Measurements from ENCODE around the gene LAMA5.

DNA sequence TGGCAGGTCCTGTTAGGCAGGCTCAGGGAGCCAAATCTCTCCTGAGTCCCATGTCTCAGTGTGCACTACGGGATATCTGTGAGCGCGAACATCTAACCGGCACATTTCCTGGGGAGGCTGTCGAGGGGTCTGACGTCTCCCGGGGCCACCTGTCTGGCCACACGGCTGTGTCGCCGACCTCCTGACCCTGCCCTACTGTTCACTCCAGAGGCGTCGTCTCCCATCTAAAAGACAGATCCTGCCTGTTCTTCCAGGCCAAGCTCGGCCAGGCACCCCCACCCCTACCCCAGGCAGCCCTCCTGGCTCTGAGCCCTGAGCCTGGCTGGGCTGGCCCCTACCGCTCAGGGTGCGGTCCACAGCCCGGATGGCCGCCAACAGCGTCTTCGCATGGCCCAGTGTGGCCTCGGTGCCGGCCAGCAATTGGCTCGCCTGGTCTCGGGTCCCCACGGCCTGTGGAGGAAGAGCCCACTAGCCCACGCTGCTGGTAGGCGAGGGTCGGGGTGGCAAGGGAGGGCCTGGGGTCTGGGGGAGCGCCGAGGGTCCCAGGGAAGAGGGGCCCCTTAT is 47.7 kb downstream of the LAMA5 start:
- no peak for TF ChIP-seq USF1 (IDR thresholded peaks at IDR 0.05)
- no peak for TF ChIP-seq MAX (IDR thresholded peaks at IDR 0.05)
- no peak for TF ChIP-seq TCF12 (IDR thresholded peaks at IDR 0.05; ENCODE audit: low read depth)
- no peak for TF ChIP-seq TAF1 (IDR thresholded peaks at IDR 0.05; ENCODE audit: low read depth)
- TF ChIP-seq, protein P1, sequence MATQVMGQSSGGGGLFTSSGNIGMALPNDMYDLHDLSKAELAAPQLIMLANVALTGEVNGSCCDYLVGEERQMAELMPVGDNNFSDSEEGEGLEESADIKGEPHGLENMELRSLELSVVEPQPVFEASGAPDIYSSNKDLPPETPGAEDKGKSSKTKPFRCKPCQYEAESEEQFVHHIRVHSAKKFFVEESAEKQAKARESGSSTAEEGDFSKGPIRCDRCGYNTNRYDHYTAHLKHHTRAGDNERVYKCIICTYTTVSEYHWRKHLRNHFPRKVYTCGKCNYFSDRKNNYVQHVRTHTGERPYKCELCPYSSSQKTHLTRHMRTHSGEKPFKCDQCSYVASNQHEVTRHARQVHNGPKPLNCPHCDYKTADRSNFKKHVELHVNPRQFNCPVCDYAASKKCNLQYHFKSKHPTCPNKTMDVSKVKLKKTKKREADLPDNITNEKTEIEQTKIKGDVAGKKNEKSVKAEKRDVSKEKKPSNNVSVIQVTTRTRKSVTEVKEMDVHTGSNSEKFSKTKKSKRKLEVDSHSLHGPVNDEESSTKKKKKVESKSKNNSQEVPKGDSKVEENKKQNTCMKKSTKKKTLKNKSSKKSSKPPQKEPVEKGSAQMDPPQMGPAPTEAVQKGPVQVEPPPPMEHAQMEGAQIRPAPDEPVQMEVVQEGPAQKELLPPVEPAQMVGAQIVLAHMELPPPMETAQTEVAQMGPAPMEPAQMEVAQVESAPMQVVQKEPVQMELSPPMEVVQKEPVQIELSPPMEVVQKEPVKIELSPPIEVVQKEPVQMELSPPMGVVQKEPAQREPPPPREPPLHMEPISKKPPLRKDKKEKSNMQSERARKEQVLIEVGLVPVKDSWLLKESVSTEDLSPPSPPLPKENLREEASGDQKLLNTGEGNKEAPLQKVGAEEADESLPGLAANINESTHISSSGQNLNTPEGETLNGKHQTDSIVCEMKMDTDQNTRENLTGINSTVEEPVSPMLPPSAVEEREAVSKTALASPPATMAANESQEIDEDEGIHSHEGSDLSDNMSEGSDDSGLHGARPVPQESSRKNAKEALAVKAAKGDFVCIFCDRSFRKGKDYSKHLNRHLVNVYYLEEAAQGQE (IDR thresholded peaks at IDR 0.05; ENCODE audit: low read depth) = no peak
- TF ChIP-seq EP300 (IDR thresholded peaks at IDR 0.05; ENCODE audit: borderline replicate concordance) = no peak
- no peak for TF ChIP-seq ZBTB7A (IDR thresholded peaks at IDR 0.05; ENCODE audit: low read depth)
- TF ChIP-seq EGR1 (IDR thresholded peaks at IDR 0.05) = no peak
- no peak for TF ChIP-seq CEBPB (IDR thresholded peaks at IDR 0.05)
- no peak for TF ChIP-seq YY1 (IDR thresholded peaks at IDR 0.05; ENCODE audit: low read depth)
- no peak for TF ChIP-seq RAD21 (IDR thresholded peaks at IDR 0.05; ENCODE audit: low read depth)
- no peak for TF ChIP-seq CREB1 (IDR thresholded peaks at IDR 0.05; ENCODE audit: low read depth)
- TF ChIP-seq FOXM1 (IDR thresholded peaks at IDR 0.05; ENCODE audit: borderline replicate concordance, low read depth) = no peak
